ENCODE results near the gene CCL25.

- TF ChIP-seq CTCF (conservative IDR thresholded peaks at IDR 0.05; ENCODE audit: low read depth in 2 of 2) (no peak), POLR2AphosphoS5 (IDR thresholded peaks at IDR 0.05; ENCODE audit: low read depth) (no peak), EZH2phosphoT487 (IDR thresholded peaks at IDR 0.05; ENCODE audit: unreplicated experiment) (no peak), REST (IDR thresholded peaks at IDR 0.05; ENCODE audit: unreplicated experiment) (no peak), EZH2 (IDR thresholded peaks at IDR 0.05; ENCODE audit: low read depth, unreplicated experiment) (no peak), CREB1 (CRISPR knock-in tag; IDR thresholded peaks at IDR 0.05; ENCODE audit: low read depth) (no peak), ETS1 (IDR thresholded peaks at IDR 0.05) (no peak), ZNF114 (CRISPR knock-in tag; IDR thresholded peaks at IDR 0.05) (no peak)
Observed at GRCh38 chr19:8109890-8110662, 57.5 kb downstream of the CCL25 start.
